Fibroblast of pulmonary artery (primary cell): ENCODE measurements around the gene QRFP.

Source experiments
- DNase-seq: peaks from one replicate; pipeline ENCODE4 v3.0.0-alpha.2; 2010; ENCODE audit warnings: low read depth
- H3K4me3 ChIP-seq: replicated peaks from 2 replicates; pipeline ENCODE4 v1.5.1; 2011; ENCODE audit warnings: low read depth, mild to moderate bottlenecking, control low read depth, low read length, moderate library complexity
- TF ChIP-seq, protein P1 (sequence below): IDR thresholded peaks from 2 replicates; pipeline ENCODE4 v1.5.1; 2011; ENCODE audit warnings: mild to moderate bottlenecking, control low read depth, low read length, inconsistent platforms; ENCODE audit errors: missing control alignments

QRFP gene

DNA sequence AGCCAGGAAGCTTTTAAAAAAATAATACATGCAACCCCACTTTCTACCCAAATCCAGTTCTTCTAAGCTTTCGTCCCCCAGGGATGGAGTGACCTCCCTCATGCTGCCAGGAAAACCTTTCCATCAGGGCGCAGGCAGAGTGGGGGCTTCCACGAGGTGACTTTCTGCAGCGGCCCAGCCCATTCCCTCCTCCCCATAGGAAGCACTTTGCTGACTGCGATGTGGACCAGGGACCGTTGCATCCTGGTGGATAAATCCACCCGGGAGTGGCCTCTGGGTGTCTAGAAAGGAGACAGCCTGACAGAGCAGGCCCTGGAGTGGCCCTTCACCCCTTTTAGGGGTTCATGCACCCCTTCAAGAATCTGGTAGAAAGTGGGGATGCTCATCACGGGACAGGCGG is 1.6 kb downstream of the QRFP start:
- no peak overlapping the region for H3K4me3 ChIP-seq
- TF ChIP-seq, protein P1, sequence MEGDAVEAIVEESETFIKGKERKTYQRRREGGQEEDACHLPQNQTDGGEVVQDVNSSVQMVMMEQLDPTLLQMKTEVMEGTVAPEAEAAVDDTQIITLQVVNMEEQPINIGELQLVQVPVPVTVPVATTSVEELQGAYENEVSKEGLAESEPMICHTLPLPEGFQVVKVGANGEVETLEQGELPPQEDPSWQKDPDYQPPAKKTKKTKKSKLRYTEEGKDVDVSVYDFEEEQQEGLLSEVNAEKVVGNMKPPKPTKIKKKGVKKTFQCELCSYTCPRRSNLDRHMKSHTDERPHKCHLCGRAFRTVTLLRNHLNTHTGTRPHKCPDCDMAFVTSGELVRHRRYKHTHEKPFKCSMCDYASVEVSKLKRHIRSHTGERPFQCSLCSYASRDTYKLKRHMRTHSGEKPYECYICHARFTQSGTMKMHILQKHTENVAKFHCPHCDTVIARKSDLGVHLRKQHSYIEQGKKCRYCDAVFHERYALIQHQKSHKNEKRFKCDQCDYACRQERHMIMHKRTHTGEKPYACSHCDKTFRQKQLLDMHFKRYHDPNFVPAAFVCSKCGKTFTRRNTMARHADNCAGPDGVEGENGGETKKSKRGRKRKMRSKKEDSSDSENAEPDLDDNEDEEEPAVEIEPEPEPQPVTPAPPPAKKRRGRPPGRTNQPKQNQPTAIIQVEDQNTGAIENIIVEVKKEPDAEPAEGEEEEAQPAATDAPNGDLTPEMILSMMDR: no peak
- DNase-seq: no peak

DNA sequence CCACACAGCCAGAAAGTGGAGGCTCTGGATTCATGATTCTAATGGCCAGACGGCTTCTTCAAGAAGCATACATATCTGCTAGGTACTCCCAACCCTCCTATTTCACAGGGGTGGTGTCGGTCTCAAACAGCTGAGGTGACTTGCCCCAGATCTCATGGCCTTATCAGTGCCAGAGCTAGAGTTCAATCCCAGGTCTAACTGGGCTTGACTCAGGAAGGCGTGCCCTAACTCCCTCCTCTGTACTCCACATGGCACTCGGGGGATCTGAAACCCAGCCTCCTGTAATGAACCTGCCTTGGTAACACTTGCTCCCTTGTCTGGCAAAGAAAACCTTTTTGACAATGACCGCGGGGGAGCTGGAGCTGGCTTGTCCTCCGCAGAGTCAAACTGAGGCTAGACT is 2.1 kb downstream of the QRFP start:
- H3K4me3 ChIP-seq: no peak overlapping the region
- TF ChIP-seq, protein P1: no peak
- DNase-seq: no peak

DNA sequence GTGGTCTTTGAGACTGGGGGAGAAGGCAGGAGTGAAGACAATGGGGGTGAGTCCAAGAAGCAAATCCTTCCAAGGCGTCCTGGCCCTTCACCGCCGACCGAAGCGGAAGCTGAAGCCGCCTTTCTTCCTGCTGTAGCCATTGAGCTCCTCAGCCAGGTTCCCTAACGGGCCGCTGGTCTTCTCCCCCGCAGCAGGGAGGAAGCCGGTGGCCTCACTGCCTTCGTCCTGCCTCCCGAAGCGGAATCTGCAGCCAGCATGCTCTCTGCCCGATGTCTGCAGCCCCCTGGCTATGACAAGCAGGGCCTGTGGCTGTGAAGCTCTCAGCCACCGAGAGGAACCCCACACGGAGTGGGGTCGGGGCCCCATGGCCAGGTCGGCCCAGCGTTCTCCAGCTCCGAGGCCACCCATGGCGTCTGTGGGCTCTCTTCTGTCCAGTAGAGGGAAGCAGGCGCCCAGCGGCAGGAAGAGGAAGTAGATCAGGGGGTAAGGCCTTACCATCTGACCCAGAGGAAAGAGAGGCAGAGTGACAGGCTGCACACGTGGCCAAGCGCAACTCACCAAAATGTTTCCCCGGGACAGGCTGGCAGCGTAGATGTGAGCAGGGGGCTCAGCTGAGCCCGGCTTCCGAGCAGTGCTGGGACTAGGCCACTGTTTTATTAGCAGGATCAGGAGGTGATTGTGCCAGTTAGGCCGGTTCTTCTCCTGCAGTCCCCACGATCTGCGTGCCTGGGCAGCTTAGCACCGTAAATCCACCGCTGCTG is 3.1 kb downstream of the QRFP start:
- no peak overlapping the region for H3K4me3 ChIP-seq
- TF ChIP-seq, protein P1: peak; percentile 24
- no peak for DNase-seq

DNA sequence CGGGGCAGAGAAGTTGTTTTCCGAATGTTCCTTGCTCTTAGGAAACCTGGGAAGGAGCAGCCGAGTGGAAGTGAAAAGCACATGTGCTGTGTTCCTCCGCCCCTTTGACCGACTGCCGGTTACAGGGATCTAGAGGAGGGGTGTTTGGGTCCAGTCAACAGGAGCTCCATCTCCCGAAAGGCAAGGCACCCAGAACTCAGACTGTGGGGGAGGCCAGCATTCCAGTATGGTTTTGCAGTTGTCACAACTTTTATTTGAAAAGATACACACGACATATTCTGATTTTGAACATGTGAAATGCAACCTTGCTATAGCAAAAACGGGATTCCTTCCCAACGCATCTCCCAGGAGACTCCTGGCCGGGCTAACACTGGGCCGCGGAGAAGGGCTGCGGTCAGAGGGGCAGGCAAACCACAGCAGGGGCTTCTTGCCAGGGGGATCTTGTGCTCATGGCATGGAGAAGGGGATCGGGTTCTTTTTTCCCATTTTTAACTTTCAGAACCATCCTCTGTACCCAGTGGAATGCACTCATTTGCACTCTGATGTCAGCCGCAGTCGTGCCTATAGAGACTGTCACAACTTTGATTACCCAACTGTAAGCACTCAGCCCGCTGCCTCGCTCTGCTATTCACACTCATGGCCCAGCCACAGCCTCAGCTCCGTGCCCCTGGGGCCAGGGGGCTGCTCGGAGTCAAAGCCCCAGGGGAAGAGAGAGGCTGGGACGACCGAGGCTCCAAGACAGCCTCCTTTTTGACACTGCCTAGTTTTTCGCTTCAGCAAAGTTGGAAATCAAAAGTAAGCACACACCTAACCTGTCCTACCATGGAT is 3.9 kb downstream of the QRFP start:
- H3K4me3 ChIP-seq: no peak overlapping the region
- TF ChIP-seq, protein P1: no peak
- DNase-seq: no peak

DNA sequence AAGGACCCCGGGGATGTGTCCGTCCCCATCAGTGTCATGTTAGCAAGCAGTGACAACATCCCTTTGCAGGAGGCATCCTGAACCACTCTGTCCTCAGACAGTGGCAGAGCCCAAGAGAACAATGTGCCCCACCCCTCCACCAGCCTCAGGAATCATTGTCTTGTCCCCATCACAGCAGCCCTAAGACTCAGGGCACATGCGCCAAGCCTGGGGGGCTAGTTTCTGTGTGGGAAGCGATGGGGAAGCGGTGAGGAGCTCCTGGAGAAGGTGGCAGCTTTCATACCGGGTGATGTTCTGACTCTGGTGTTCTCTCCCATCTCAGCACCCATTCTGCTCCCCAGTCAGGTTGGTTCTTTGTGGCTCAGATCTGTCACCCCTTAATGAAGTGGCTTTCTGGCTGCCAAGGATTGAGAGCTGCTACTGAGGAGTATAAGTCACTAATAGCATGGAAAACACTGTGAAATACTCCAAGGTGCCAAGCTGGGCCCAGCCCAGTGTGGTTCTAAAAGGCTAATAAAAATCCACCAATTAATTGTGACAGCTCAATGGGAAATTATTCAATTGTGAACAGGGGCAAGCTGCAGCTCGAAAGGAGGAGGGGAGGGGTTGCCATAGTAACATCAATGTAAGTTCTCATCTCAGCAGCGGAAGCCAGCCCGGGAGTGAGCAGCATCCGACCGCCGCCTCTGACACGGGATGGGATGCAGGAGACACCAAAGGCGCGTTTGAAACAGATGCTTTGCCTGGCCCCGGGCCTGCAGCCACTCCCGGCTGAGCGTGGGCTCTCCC is 4.7 kb downstream of the QRFP start:
- H3K4me3 ChIP-seq: no peak overlapping the region
- TF ChIP-seq, protein P1: no peak
- DNase-seq: no peak

DNA sequence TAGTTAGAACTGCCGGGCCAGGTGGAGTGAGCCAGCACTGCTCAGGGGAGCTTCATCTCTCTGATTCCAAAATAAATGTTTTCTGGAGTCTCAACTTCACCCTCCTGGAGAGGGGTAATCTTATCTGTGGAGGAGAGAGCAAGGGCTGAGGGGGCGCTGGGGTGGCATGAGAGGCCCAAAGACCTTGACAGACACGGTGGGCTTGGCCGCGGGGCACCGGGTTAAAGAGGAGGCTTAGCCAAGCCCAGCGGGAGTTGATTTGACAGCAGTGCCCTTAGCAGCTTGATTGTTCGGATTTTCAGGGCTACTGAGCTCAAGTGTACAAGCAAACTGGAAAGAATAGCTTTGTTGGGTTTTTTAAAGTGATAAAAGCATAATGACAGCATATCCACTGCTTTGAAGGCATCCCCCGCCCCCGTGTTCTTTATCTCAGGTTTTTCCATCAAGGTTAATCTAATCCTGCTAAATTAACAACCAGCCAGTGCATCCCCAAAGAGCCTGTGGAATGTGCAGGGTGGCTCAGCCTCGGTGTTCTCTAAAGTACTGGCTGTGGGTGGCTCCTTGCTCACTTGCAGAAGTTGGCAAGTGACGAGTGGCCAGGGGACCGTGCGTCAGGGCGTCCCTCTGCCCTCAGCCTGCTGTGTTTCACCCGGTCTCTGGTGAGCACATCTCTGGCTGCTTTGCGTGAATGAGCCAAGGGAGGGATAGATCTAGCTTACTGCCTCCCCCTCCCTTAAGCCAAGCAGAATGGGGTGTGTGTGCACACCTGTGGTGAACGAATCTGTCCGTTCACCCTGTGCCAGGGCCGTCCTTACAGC is 5.5 kb downstream of the QRFP start:
- no peak for DNase-seq
- no peak overlapping the region for H3K4me3 ChIP-seq
- TF ChIP-seq, protein P1: no peak
